SK-N-SH (cell line): ENCODE data around the gene NUMA1. TPM values are rescaled to one million over a fixed set of nuclear protein-coding genes. Genes with fewer than 3 reads are reported as not detected.

ENCODE experiments used
- CHD2 ChIP-seq: fragments of 150-350 bp; IDR thresholded peaks from 2 replicates; pipeline ENCODE4 v1.6.1; 2018; ENCODE audit warnings: low read length; ENCODE audit not compliant: partially characterized antibody
- ELF1 ChIP-seq: IDR thresholded peaks from 2 replicates; pipeline ENCODE4 v1.4.0; 2012
- EP300 ChIP-seq, 2 experiments: IDR thresholded peaks; 2 replicates each; pipeline versions ENCODE4 v1.4.0 to v1.6.1; 2012; ENCODE audit warnings: borderline replicate concordance in 1 of 2, low read depth in 1 of 2, low read length in 1 of 2
- FOSL2 ChIP-seq: IDR thresholded peaks from 2 replicates; pipeline ENCODE4 v1.4.0; 2012; ENCODE audit warnings: low read depth, mild to moderate bottlenecking, moderate library complexity, borderline replicate concordance
- FOXM1 ChIP-seq: IDR thresholded peaks from 2 replicates; pipeline ENCODE4 v1.4.0; 2012; ENCODE audit warnings: low read depth, mild to moderate bottlenecking
- GATA2 ChIP-seq: sonication (generic); formaldehyde crosslinking; IDR thresholded peaks from 2 replicates; pipeline ENCODE4 v1.5.0; 2020; ENCODE audit warnings: mild to moderate bottlenecking, missing genetic modification reagents
- IRF3 ChIP-seq: fragments of 150-350 bp; IDR thresholded peaks from 2 replicates; pipeline ENCODE4 v1.6.1; 2016; ENCODE audit warnings: mild to moderate bottlenecking, low read depth, low read length
- JUND ChIP-seq: IDR thresholded peaks from 2 replicates; pipeline ENCODE4 v1.4.0; 2012
- MAX ChIP-seq: IDR thresholded peaks from 2 replicates; pipeline ENCODE4 v1.4.0; 2012; ENCODE audit warnings: low read depth
- MEF2A ChIP-seq: IDR thresholded peaks from 2 replicates; pipeline ENCODE4 v1.4.0; 2012; ENCODE audit warnings: low read depth, borderline replicate concordance
- NFIC ChIP-seq: IDR thresholded peaks from 2 replicates; pipeline ENCODE4 v1.4.0; 2012; ENCODE audit warnings: borderline replicate concordance
- NRF1 ChIP-seq: IDR thresholded peaks from 2 replicates; pipeline ENCODE4 v1.6.1; 2012; ENCODE audit warnings: low read depth, mild to moderate bottlenecking, low read length
- PBX3 ChIP-seq: IDR thresholded peaks from 2 replicates; pipeline ENCODE4; 2012
- POLR2AphosphoS5 ChIP-seq: IDR thresholded peaks from 2 replicates; pipeline ENCODE4 v1.6.1; 2012; ENCODE audit warnings: low read depth, low read length
- REST ChIP-seq: IDR thresholded peaks from 2 replicates; pipeline ENCODE4 v1.6.1; 2012; ENCODE audit warnings: mild to moderate bottlenecking, low read depth, low read length, moderate library complexity
- RFX5 ChIP-seq: IDR thresholded peaks from 2 replicates; pipeline ENCODE4 v1.6.1; 2012; ENCODE audit warnings: mild to moderate bottlenecking, improper control_type of control experiment, low read length
- RXRA ChIP-seq: IDR thresholded peaks from 2 replicates; pipeline ENCODE4 v1.4.0; 2012; ENCODE audit warnings: low read depth, mild to moderate bottlenecking, borderline replicate concordance
- SIN3A ChIP-seq: IDR thresholded peaks from 2 replicates; pipeline ENCODE4 v1.6.1; 2012; ENCODE audit warnings: low read depth, mild to moderate bottlenecking, low read length, moderate library complexity, borderline replicate concordance
- SMC3 ChIP-seq: IDR thresholded peaks from 2 replicates; pipeline ENCODE4 v1.6.1; 2012; ENCODE audit warnings: low read depth, low read length, improper control_type of control experiment
- TEAD4 ChIP-seq: IDR thresholded peaks from 2 replicates; pipeline ENCODE4 v1.4.0; 2012; ENCODE audit warnings: mild to moderate bottlenecking, borderline replicate concordance; ENCODE audit not compliant: insufficient read depth
- USF1 ChIP-seq: IDR thresholded peaks from 2 replicates; pipeline ENCODE4 v1.4.0; 2012; ENCODE audit warnings: low read depth, borderline replicate concordance
- USF2 ChIP-seq: fragments of 150-350 bp; IDR thresholded peaks from 2 replicates; pipeline ENCODE4 v1.6.1; 2017; ENCODE audit warnings: antibody characterized with exemption, low read length, low read depth, borderline replicate concordance
- YY1 ChIP-seq: IDR thresholded peaks from 2 replicates; pipeline ENCODE4 v1.4.0; 2012; ENCODE audit warnings: low read depth, mild to moderate bottlenecking
- polyA plus RNA-seq, 3 experiments: library from polyadenylated mRNA; depleted of rRNA; stranded (reverse); fragments of >200 nt; gene quantifications; 2 replicates each; pipeline ENCODE4 v1.2.3, GENCODE V29; 2012

The NUMA1 gene
- polyA plus RNA-seq, 1 of the 3 experiments (the other 2 are of a cell fraction): 111 TPM

GRCh38 chr11:72040491-72041363 is 39.6 kb downstream of the NUMA1 start (continued):
- TF ChIP-seq REST (no peak), MEF2A (no peak), PBX3 (no peak), POLR2AphosphoS5 (peak; percentile 44; the same call in 1 of the 2 replicates), YY1 (peak; percentile 84; the same call in 1 of the 2 replicates), FOXM1 (no peak), RFX5 (no peak), SIN3A (no peak), USF1 (no peak), GATA2 (CRISPR knock-in tag) (no peak), NFIC (peak; percentile 95), CHD2 (no peak), ELF1 (no peak), SMC3 (no peak), USF2 (no peak), IRF3 (no peak), RXRA (0 out of 2 replicates have a peak, but pooled peaks have one; percentile 11), MAX (peak; percentile 87), FOSL2 (no peak), NRF1 (no peak), JUND (no peak), TEAD4 (no peak), EP300 (IDR thresholded peaks at IDR 0.05; ENCODE audit: borderline replicate concordance in 1 of 2, low read depth in 1 of 2, low read length in 1 of 2) (no peak)
